Measurements from ENCODE around the gene RUNDC3A. TPM values are rescaled to one million over a fixed set of nuclear protein-coding genes. Genes with fewer than 3 reads are reported as not detected.
A peak's percentile ranks its signal among the peaks of the same experiment; 100 is the strongest.

Gene RUNDC3A
- total RNA-seq (0.99 TPM), polyA plus RNA-seq (4.9 TPM)
- long read RNA-seq, donor 1: 0 reads
- long read RNA-seq, donor 2: 0 reads
- long read RNA-seq, donor 3: 0 reads
- long read RNA-seq, donor 4: 0 reads
- long read RNA-seq, donor 5: 0 reads
- long read RNA-seq, donor 6: 0 reads
- long read RNA-seq, donor 7: 0 reads
- long read RNA-seq, donor 8, partial matches to known transcripts: 0 of 2 reads
- long read RNA-seq, donor 8, other reads (novel, unspliced or antisense): 0 of 2 reads
- long read RNA-seq, donor 9: 0 reads
- long read RNA-seq, donor 10, partial matches to known transcripts: 0 of 21 reads
- long read RNA-seq, donor 10, other reads (novel, unspliced or antisense): 21 of 21 reads

- WGBS: 2% methylated on average over 39 of the region's 39 CpGs
- H3K36me3 ChIP-seq (ENCODE audit: control insufficient read depth in 2 of 2, insufficient read depth in 2 of 2, low read length in 1 of 2): no peaks in the 10 kb centered on the region
- peak within 1 kb of the TSS in 1 of 2 donors; percentile 47 for H3K4me3 ChIP-seq (ENCODE audit: low read length in 2 of 2)
- H3K4me1 ChIP-seq (ENCODE audit: control insufficient read depth in 2 of 2, insufficient read depth in 2 of 2, low read length in 2 of 2): peaks cover 9 to 17% of the 10 kb centered on the region in 2 donors
- peak within 1 kb of the TSS in 1 of 2 donors; percentile 9 for H3K27ac ChIP-seq (ENCODE audit: low read depth in 1 of 2, low read length in 1 of 2)
- no peaks in the 10 kb centered on the region for H3K9me3 ChIP-seq (ENCODE audit: control insufficient read depth in 2 of 2, insufficient read depth in 1 of 2, low read length in 1 of 2)
- peak; percentile 68 to 94 (median 88) for DNase-seq (ENCODE audit: low read depth in 6 of 9, low spot score in 9 of 9)
- peaks cover 3 to 86% of the 10 kb centered on the region in 2 donors for H3K27me3 ChIP-seq (ENCODE audit: control insufficient read depth in 2 of 2, insufficient read depth in 1 of 2, low read length in 1 of 2)
These were observed at the start of gene RUNDC3A for GRCh38 chr17:44308320-44308818. RUNDC3A (plus strand) TSS chr17:44308601; CDS start chr17:44308833, 232 bp downstream.

- Histone ChIP-seq H3K4me3 (ENCODE audit: low read length in 2 of 2) (no peak overlapping the region), H3K9me3 (ENCODE audit: control insufficient read depth in 2 of 2, insufficient read depth in 1 of 2, low read length in 1 of 2) (no peaks in the 10 kb centered on the region), H3K27me3 (ENCODE audit: control insufficient read depth in 2 of 2, insufficient read depth in 1 of 2, low read length in 1 of 2) (peaks cover 0 to 3% of the 10 kb centered on the region in 2 donors), H3K36me3 (ENCODE audit: control insufficient read depth in 2 of 2, insufficient read depth in 2 of 2, low read length in 1 of 2) (no peaks in the 10 kb centered on the region), H3K27ac (ENCODE audit: low read depth in 1 of 2, low read length in 1 of 2) (no peak overlapping the region), H3K4me1 (ENCODE audit: control insufficient read depth in 2 of 2, insufficient read depth in 2 of 2, low read length in 2 of 2) (peaks cover 0 to 5% of the 10 kb centered on the region in 2 donors)
- WGBS: 63% methylated on average over 17 of the region's 17 CpGs
- no peak for DNase-seq (ENCODE audit: low read depth in 6 of 9, low spot score in 9 of 9)
These were observed 49.5 kb upstream of the RUNDC3A start for GRCh38 chr17:44258811-44259351.

- H3K27ac ChIP-seq (ENCODE audit: low read depth in 1 of 2, low read length in 1 of 2): no peak overlapping the region
- H3K4me3 ChIP-seq (ENCODE audit: low read length in 2 of 2): no peak overlapping the region
- H3K4me1 ChIP-seq (ENCODE audit: control insufficient read depth in 2 of 2, insufficient read depth in 2 of 2, low read length in 2 of 2): peaks cover 0 to 5% of the 10 kb centered on the region in 2 donors
- 99% methylated on average over 6 of the region's 6 CpGs for WGBS
- H3K9me3 ChIP-seq (ENCODE audit: control insufficient read depth in 2 of 2, insufficient read depth in 1 of 2, low read length in 1 of 2): no peaks in the 10 kb centered on the region
- no peaks in the 10 kb centered on the region for H3K27me3 ChIP-seq (ENCODE audit: control insufficient read depth in 2 of 2, insufficient read depth in 1 of 2, low read length in 1 of 2)
- H3K36me3 ChIP-seq (ENCODE audit: control insufficient read depth in 2 of 2, insufficient read depth in 2 of 2, low read length in 1 of 2): no peaks in the 10 kb centered on the region
- DNase-seq (ENCODE audit: low read depth in 6 of 9, low spot score in 9 of 9): no peak
These were observed 48.1 kb upstream of the RUNDC3A start for GRCh38 chr17:44260296-44260695.

- peaks cover 0 to 5% of the 10 kb centered on the region in 2 donors for H3K4me1 ChIP-seq (ENCODE audit: control insufficient read depth in 2 of 2, insufficient read depth in 2 of 2, low read length in 2 of 2)
- H3K36me3 ChIP-seq (ENCODE audit: control insufficient read depth in 2 of 2, insufficient read depth in 2 of 2, low read length in 1 of 2): no peaks in the 10 kb centered on the region
- H3K27me3 ChIP-seq (ENCODE audit: control insufficient read depth in 2 of 2, insufficient read depth in 1 of 2, low read length in 1 of 2): no peaks in the 10 kb centered on the region
- H3K27ac ChIP-seq (ENCODE audit: low read depth in 1 of 2, low read length in 1 of 2): no peak overlapping the region
- no peak overlapping the region for H3K4me3 ChIP-seq (ENCODE audit: low read length in 2 of 2)
- DNase-seq (ENCODE audit: low read depth in 6 of 9, low spot score in 9 of 9): no peak
- 79% methylated on average over 11 of the region's 11 CpGs for WGBS
- no peaks in the 10 kb centered on the region for H3K9me3 ChIP-seq (ENCODE audit: control insufficient read depth in 2 of 2, insufficient read depth in 1 of 2, low read length in 1 of 2)
These were observed 45.7 kb upstream of the RUNDC3A start for GRCh38 chr17:44262654-44263225.

- 96% methylated on average over 7 of the region's 7 CpGs for WGBS
- Histone ChIP-seq H3K9me3 (ENCODE audit: control insufficient read depth in 2 of 2, insufficient read depth in 1 of 2, low read length in 1 of 2) (no peaks in the 10 kb centered on the region), H3K27me3 (ENCODE audit: control insufficient read depth in 2 of 2, insufficient read depth in 1 of 2, low read length in 1 of 2) (peaks cover 0 to 2% of the 10 kb centered on the region in 2 donors), H3K4me1 (ENCODE audit: control insufficient read depth in 2 of 2, insufficient read depth in 2 of 2, low read length in 2 of 2) (peaks cover 0 to 5% of the 10 kb centered on the region in 2 donors), H3K4me3 (ENCODE audit: low read length in 2 of 2) (no peak overlapping the region), H3K27ac (ENCODE audit: low read depth in 1 of 2, low read length in 1 of 2) (no peak overlapping the region), H3K36me3 (ENCODE audit: control insufficient read depth in 2 of 2, insufficient read depth in 2 of 2, low read length in 1 of 2) (no peaks in the 10 kb centered on the region)
- no peak for DNase-seq (ENCODE audit: low read depth in 6 of 9, low spot score in 9 of 9)
These were observed 45.0 kb upstream of the RUNDC3A start for GRCh38 chr17:44263345-44263902.

- peaks cover 0 to 6% of the 10 kb centered on the region in 2 donors for H3K27me3 ChIP-seq (ENCODE audit: control insufficient read depth in 2 of 2, insufficient read depth in 1 of 2, low read length in 1 of 2)
- WGBS: 93% methylated on average over 9 of the region's 9 CpGs
- H3K27ac ChIP-seq (ENCODE audit: low read depth in 1 of 2, low read length in 1 of 2): no peak overlapping the region
- H3K4me3 ChIP-seq (ENCODE audit: low read length in 2 of 2): no peak overlapping the region
- no peaks in the 10 kb centered on the region for H3K4me1 ChIP-seq (ENCODE audit: control insufficient read depth in 2 of 2, insufficient read depth in 2 of 2, low read length in 2 of 2)
- H3K9me3 ChIP-seq (ENCODE audit: control insufficient read depth in 2 of 2, insufficient read depth in 1 of 2, low read length in 1 of 2): no peaks in the 10 kb centered on the region
- DNase-seq (ENCODE audit: low read depth in 6 of 9, low spot score in 9 of 9): no peak
- no peaks in the 10 kb centered on the region for H3K36me3 ChIP-seq (ENCODE audit: control insufficient read depth in 2 of 2, insufficient read depth in 2 of 2, low read length in 1 of 2)
These were observed 41.8 kb upstream of the RUNDC3A start for GRCh38 chr17:44266402-44267164.

GRCh38 chr17:44267165-44267455 is 41.3 kb upstream of the RUNDC3A start:
- 97% methylated on average over 5 of the region's 5 CpGs for WGBS
- Histone ChIP-seq H3K4me1 (ENCODE audit: control insufficient read depth in 2 of 2, insufficient read depth in 2 of 2, low read length in 2 of 2) (no peaks in the 10 kb centered on the region), H3K36me3 (ENCODE audit: control insufficient read depth in 2 of 2, insufficient read depth in 2 of 2, low read length in 1 of 2) (no peaks in the 10 kb centered on the region), H3K27ac (ENCODE audit: low read depth in 1 of 2, low read length in 1 of 2) (no peak overlapping the region), H3K27me3 (ENCODE audit: control insufficient read depth in 2 of 2, insufficient read depth in 1 of 2, low read length in 1 of 2) (peaks cover 0 to 7% of the 10 kb centered on the region in 2 donors), H3K9me3 (ENCODE audit: control insufficient read depth in 2 of 2, insufficient read depth in 1 of 2, low read length in 1 of 2) (no peaks in the 10 kb centered on the region), H3K4me3 (ENCODE audit: low read length in 2 of 2) (no peak overlapping the region)
- DNase-seq (ENCODE audit: low read depth in 6 of 9, low spot score in 9 of 9): no peak

- DNase-seq (ENCODE audit: low read depth in 6 of 9, low spot score in 9 of 9): no peak
- Histone ChIP-seq H3K4me1 (ENCODE audit: control insufficient read depth in 2 of 2, insufficient read depth in 2 of 2, low read length in 2 of 2) (no peaks in the 10 kb centered on the region), H3K4me3 (ENCODE audit: low read length in 2 of 2) (no peak within 1 kb of the TSS), H3K36me3 (ENCODE audit: control insufficient read depth in 2 of 2, insufficient read depth in 2 of 2, low read length in 1 of 2) (no peaks in the 10 kb centered on the region), H3K9me3 (ENCODE audit: control insufficient read depth in 2 of 2, insufficient read depth in 1 of 2, low read length in 1 of 2) (no peaks in the 10 kb centered on the region), H3K27ac (ENCODE audit: low read depth in 1 of 2, low read length in 1 of 2) (no peak within 1 kb of the TSS), H3K27me3 (ENCODE audit: control insufficient read depth in 2 of 2, insufficient read depth in 1 of 2, low read length in 1 of 2) (peaks cover 0 to 14% of the 10 kb centered on the region in 2 donors)
- 85% methylated on average over 14 of the region's 14 CpGs for WGBS
These were observed 40.4 kb upstream of the RUNDC3A start, which contains the start of gene SLC4A1 for GRCh38 chr17:44267818-44268490. SLC4A1 (minus strand) TSS chr17:44268135; CDS start chr17:44262866, 5,269 bp downstream.
